ENCODE data around the gene GTF2IRD1. TPM values are rescaled to one million over a fixed set of nuclear protein-coding genes. Genes with fewer than 3 reads are reported as not detected.

GTF2IRD1 gene
- total RNA-seq, 3 donors from 2014 or later: 1.6 to 2.6 (median 1.9) TPM

GRCh38 chr7:74470504-74470903, 16.8 kb downstream of the GTF2IRD1 start:
- H3K9me3 Mint-ChIP-seq: no peaks in the 10 kb centered on the region
- H3K4me1 Mint-ChIP-seq (ENCODE audit: low read depth): no peaks in the 10 kb centered on the region
- ATAC-seq (no peak), DNase-seq (no peak)
- H3K36me3 Mint-ChIP-seq (ENCODE audit: insufficient read depth): no peaks in the 10 kb centered on the region
- H3K27me3 Mint-ChIP-seq (ENCODE audit: low read depth): no peaks in the 10 kb centered on the region
- H3K4me3 Mint-ChIP-seq: no peak overlapping the region

GRCh38 chr7:74473116-74473515, 19.4 kb downstream of the GTF2IRD1 start:
- no peaks in the 10 kb centered on the region for H3K4me1 Mint-ChIP-seq (ENCODE audit: low read depth)
- no peaks in the 10 kb centered on the region for H3K27me3 Mint-ChIP-seq (ENCODE audit: low read depth)
- DNase-seq: no peak
- no peak overlapping the region for H3K4me3 Mint-ChIP-seq
- no peaks in the 10 kb centered on the region for H3K9me3 Mint-ChIP-seq
- ATAC-seq: no peak
- no peaks in the 10 kb centered on the region for H3K36me3 Mint-ChIP-seq (ENCODE audit: insufficient read depth)

- H3K9me3 Mint-ChIP-seq: no peaks in the 10 kb centered on the region
- no peak for ATAC-seq
- H3K27me3 Mint-ChIP-seq (ENCODE audit: low read depth): no peaks in the 10 kb centered on the region
Measured at GRCh38 chr7:74474271-74474865, 20.7 kb downstream of the GTF2IRD1 start.

DNA sequence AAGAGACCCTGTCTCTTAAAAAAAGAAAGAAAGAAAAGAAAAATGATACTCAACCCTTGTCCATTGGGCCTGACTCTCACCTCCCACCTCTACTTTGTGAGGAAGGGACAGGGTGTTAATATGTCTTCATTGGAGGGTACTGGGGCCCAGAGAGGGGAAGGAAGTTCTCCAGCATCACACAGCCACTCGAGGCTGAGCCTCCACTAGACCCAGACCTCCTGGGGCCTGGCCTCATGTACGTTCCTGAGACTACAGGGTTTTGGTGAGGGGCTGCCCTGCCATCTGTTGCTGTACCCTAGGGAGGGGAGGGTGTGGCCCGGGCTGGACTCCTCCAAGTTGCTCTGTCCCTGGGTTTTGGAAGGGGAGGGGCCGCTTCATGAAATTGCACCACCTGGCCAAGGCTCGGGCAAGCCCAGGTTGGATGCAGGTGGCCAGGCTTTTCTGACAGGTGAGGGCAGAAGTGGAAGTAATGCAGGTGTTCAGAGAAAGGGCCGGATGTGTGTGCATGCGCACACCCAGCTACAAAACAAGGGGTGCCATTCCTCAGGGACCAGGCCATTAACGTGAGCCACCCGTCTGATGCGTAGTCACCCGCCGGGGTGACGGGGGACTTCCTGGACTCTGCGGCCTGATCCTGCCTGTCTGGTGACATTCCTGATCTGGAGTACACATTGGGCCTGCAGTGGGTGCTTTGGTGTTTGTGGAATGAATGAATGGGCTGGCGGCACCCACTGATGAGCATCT, 21.7 kb downstream of the GTF2IRD1 start:
- ATAC-seq (no peak), DNase-seq (no peak)
- Mint-ChIP-seq H3K9me3 (no peaks in the 10 kb centered on the region), H3K27me3 (ENCODE audit: low read depth) (peaks cover 4% of the 10 kb centered on the region), H3K4me3 (no peak overlapping the region), H3K36me3 (ENCODE audit: insufficient read depth) (no peaks in the 10 kb centered on the region), H3K4me1 (ENCODE audit: low read depth) (no peaks in the 10 kb centered on the region)

More at GRCh38 chr7:74474271-74474865, 20.7 kb downstream of the GTF2IRD1 start:
- Mint-ChIP-seq H3K4me1 (ENCODE audit: low read depth) (no peaks in the 10 kb centered on the region), H3K36me3 (ENCODE audit: insufficient read depth) (no peaks in the 10 kb centered on the region), H3K4me3 (no peak overlapping the region)
- no peak for DNase-seq

DNA sequence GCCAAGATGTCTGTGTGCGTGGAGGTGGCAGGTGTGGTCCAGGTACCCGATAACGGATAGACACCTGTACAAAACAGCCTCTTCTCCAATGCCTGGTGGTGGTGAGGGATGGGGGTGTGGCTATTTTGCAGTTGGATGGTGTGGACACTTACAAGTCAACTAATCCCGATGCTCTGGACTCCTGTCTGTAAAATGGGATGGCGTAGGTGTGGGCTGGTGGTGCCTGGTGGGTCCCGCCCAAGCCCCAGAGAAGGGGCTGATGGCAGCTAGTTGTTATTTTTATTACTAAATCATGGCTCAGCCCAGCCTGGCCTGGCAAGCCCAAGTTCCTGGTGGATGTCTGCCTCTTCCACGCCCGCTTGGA, 22.3 kb downstream of the GTF2IRD1 start:
- peaks cover 4% of the 10 kb centered on the region for H3K27me3 Mint-ChIP-seq (ENCODE audit: low read depth)
- H3K36me3 Mint-ChIP-seq (ENCODE audit: insufficient read depth): no peaks in the 10 kb centered on the region
- H3K4me3 Mint-ChIP-seq: no peak overlapping the region
- ATAC-seq (no peak), DNase-seq (no peak)
- no peaks in the 10 kb centered on the region for H3K4me1 Mint-ChIP-seq (ENCODE audit: low read depth)
- H3K9me3 Mint-ChIP-seq: no peaks in the 10 kb centered on the region

DNA sequence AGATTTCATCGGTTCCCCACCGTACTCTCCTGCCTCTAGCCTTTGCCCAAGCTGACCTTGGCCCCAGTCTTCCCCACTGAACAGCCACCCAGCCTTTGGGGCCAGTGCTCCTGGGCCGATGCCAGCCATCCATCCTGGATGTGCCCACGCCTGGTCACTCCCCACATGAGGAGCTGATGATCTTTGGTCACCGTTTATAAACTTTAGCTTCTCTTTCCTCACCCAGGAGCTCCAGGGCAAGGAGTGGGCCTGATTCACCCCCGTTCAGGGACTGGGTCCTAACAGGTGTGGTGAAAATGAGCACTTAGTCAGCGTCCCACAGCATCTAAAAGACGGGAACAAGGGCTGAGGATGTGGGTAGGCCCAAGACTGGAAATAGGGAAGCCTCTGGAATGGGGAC, 22.9 kb downstream of the GTF2IRD1 start:
- H3K4me1 Mint-ChIP-seq (ENCODE audit: low read depth): no peaks in the 10 kb centered on the region
- no peak for DNase-seq
- no peaks in the 10 kb centered on the region for H3K36me3 Mint-ChIP-seq (ENCODE audit: insufficient read depth)
- H3K4me3 Mint-ChIP-seq: no peak overlapping the region
- no peak for ATAC-seq
- peaks cover 5% of the 10 kb centered on the region for H3K27me3 Mint-ChIP-seq (ENCODE audit: low read depth)
- H3K9me3 Mint-ChIP-seq: no peaks in the 10 kb centered on the region

DNA sequence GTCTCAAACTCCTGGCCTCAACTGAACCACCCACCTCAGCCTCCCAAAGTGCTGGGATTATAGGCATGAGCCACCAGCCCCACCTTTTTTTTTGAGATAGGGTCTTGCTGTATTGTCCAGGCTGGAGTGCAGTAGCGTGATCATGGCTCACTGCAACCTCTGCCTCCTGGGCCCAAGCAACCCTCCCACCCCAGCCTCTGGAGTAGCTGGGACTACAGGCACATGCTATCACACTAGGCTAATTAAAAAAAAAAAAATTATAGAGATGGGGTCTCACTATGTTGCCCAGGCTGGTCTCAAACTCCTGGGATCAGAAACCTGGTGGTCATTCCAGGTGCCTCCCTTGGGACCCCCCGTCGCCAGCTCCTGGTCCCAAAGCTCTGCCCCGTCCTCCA, 25.0 kb downstream of the GTF2IRD1 start:
- H3K27me3 Mint-ChIP-seq (ENCODE audit: low read depth): peaks cover 13% of the 10 kb centered on the region
- H3K36me3 Mint-ChIP-seq (ENCODE audit: insufficient read depth): no peaks in the 10 kb centered on the region
- ATAC-seq (no peak), DNase-seq (no peak)
- H3K4me3 Mint-ChIP-seq: no peak overlapping the region
- H3K4me1 Mint-ChIP-seq (ENCODE audit: low read depth): no peaks in the 10 kb centered on the region
- H3K9me3 Mint-ChIP-seq: no peaks in the 10 kb centered on the region

GRCh38 chr7:74479066-74479781, 25.5 kb downstream of the GTF2IRD1 start:
- no peak for DNase-seq
- Mint-ChIP-seq H3K4me1 (ENCODE audit: low read depth) (no peaks in the 10 kb centered on the region), H3K36me3 (ENCODE audit: insufficient read depth) (no peaks in the 10 kb centered on the region), H3K4me3 (no peak overlapping the region), H3K9me3 (no peaks in the 10 kb centered on the region), H3K27me3 (ENCODE audit: low read depth) (peaks cover 13% of the 10 kb centered on the region)
- ATAC-seq: no peak

DNA sequence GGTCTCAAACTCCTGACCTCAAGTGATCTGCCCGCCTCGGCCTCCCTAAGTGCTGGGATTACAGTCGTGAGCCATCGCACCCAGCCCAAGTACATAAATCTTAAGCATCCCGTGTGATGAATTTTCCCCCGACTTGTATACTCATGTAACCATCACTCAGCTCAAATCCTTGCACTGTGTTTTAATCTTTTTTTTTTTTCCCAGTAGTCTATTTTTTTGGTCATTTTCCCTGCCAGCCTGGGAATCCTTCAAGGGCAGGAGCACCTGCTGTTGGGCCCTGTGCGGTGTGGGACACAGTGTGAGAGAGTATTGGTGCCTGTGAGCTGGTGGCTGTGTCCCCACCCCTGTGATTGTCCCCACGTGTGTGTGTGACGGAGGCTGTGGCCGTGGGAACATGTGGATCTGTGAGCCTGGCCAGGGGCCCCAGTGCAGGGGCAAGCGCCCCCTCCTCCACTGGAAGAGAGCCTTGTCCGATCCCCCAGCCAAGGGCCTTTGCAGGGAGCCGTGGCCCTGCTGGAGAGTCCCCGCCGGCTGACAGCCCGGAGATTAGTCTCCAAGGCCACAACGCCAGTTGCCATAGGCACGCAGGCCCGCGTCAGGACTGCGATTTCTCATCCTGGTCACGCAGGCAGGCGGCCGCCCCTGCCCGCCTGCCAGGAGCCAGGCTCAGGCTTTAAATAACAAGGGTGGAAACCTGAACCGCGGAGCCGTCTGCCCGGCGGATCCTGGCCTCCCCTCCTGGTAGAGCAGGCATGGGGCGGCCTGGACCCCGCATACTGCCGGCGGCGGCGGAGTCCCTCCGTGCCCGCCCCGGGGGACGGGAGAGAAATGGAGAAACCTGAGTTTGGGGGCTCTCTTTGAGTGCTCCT, 26.5 kb downstream of the GTF2IRD1 start:
- no peak overlapping the region for H3K4me3 Mint-ChIP-seq

GRCh38 chr7:74480861-74481417, 27.2 kb downstream of the GTF2IRD1 start:
- ATAC-seq (no peak), DNase-seq (no peak)
- Mint-ChIP-seq H3K4me3 (no peak overlapping the region), H3K9me3 (no peaks in the 10 kb centered on the region), H3K27me3 (ENCODE audit: low read depth) (peaks cover 13% of the 10 kb centered on the region), H3K36me3 (ENCODE audit: insufficient read depth) (no peaks in the 10 kb centered on the region), H3K4me1 (ENCODE audit: low read depth) (no peaks in the 10 kb centered on the region)

More for the DNA sequence above, 26.5 kb downstream of the GTF2IRD1 start:
- H3K27me3 Mint-ChIP-seq (ENCODE audit: low read depth): peaks cover 13% of the 10 kb centered on the region
- H3K36me3 Mint-ChIP-seq (ENCODE audit: insufficient read depth): no peaks in the 10 kb centered on the region
- no peaks in the 10 kb centered on the region for H3K9me3 Mint-ChIP-seq
- no peaks in the 10 kb centered on the region for H3K4me1 Mint-ChIP-seq (ENCODE audit: low read depth)
- no peak for DNase-seq
- peak in 1 of 2 donors; percentile 14 for ATAC-seq

DNA sequence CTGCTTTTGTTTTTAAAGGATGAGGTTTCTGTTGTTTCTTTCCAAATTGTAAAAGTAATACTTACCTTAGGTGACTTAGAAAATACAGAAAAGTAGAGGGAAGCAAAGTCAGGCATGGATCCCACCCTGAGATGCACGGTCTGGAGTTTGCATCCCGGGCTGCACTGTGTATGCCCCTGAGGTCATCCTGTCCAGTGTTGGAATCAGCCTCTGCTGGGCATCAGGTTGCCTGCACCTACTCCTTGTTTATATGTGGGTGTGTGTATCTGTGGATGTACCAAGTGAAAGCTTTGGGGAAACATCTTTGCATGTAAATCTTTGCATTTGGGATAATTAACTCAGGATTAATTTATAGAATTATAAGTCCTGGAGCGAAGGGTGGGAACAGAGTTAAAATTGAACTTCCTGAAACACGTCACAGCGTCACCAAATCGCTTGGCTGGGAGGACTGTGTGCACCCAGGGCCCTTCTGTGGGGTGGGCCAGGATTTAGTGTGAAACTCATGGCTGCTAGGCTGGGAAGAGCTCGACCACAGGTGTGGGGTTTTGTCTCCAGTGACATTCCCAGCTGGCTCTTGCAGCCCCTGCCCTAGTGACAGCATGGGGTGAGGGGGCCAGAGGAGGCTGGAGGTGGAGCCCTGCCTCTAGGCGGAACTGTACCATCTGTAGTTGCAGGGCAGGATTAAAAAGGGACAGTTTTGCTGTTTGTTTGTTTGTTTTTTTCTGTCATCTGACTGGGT, 27.9 kb downstream of the GTF2IRD1 start:
- peaks cover 13% of the 10 kb centered on the region for H3K27me3 Mint-ChIP-seq (ENCODE audit: low read depth)
- no peaks in the 10 kb centered on the region for H3K4me1 Mint-ChIP-seq (ENCODE audit: low read depth)
- ATAC-seq: no peak
- no peak for DNase-seq
- no peaks in the 10 kb centered on the region for H3K36me3 Mint-ChIP-seq (ENCODE audit: insufficient read depth)
- no peak overlapping the region for H3K4me3 Mint-ChIP-seq
- no peaks in the 10 kb centered on the region for H3K9me3 Mint-ChIP-seq

DNA sequence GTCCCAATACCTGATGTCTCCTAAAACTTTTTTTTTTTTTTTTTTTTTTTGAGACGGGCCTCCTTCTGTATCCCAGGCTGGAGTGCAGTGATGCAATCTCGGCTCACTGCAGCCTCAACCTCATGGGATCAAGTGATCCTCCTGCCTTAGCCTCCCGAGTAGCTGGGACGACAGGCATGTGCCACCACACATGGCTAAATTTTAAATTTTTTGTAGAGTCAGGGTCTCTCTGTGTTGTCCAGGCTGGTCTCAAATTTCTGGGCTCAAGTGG, 28.4 kb downstream of the GTF2IRD1 start:
- Mint-ChIP-seq H3K9me3 (no peaks in the 10 kb centered on the region), H3K4me1 (ENCODE audit: low read depth) (no peaks in the 10 kb centered on the region)

DNA sequence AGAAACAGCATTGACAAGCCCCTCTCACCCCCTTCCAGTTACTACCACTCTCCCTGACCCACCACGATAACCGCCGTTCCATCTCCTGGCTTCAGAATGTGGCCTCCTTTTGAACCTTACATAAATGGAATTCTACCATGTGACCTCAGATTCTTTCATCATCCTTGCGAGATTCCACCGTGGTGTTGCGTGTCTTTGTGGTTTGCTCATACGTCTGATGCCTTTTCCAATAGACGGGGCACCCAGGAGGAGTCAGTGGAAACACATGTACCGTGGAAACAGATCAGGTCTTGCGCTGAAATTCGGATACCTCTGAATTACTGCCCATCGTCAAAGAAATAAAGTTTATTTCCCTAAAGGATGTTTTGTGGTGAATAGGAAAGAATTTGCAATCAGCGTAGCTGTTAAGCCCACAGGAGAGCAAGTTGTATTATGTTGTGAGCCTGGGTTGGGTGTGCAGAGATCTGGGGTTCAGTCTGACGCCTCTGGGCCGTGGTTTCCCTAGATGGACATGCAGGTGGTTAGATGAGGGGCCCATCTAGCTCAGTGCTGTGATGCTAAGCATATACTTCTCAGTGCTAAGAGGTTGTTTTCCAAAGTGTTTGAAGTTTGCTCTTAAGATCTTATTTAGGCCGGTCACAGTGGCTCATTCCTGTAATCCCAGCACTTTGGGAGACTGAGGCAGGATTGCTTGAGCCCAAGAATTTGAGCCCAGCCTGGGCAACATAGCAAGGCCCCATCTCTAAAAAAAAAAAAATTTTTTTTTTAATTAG, 29.1 kb downstream of the GTF2IRD1 start:
- Mint-ChIP-seq H3K4me1 (ENCODE audit: low read depth) (no peaks in the 10 kb centered on the region), H3K36me3 (ENCODE audit: insufficient read depth) (no peaks in the 10 kb centered on the region), H3K4me3 (no peak overlapping the region), H3K9me3 (no peaks in the 10 kb centered on the region), H3K27me3 (ENCODE audit: low read depth) (peaks cover 13% of the 10 kb centered on the region)
- ATAC-seq (no peak), DNase-seq (no peak)

More for the DNA sequence above, 28.4 kb downstream of the GTF2IRD1 start:
- Mint-ChIP-seq H3K27me3 (ENCODE audit: low read depth) (peaks cover 13% of the 10 kb centered on the region), H3K4me3 (no peak overlapping the region), H3K36me3 (ENCODE audit: insufficient read depth) (no peaks in the 10 kb centered on the region)
- ATAC-seq (no peak), DNase-seq (no peak)
